ENCODE results near the gene HSPA5.
"Not testable (repeated sequence)": the region's sequence is repeated elsewhere in the genome, so short reads cannot be mapped to it uniquely, and the experiment has no call there.

The HSPA5 gene

GRCh38 chr9:125240649-125240999, 519 bp downstream of the HSPA5 start:
- TF ChIP-seq ZNF384 (IDR thresholded peaks at IDR 0.05) (no peak), L3MBTL2 (conservative IDR thresholded peaks at IDR 0.05) (peak; percentile 75)
- peak; percentile 18 for DNase-seq (ENCODE audit: extremely low spot score)
- ChIA-PET CTCF (interaction anchor here (1.2 kb wide), 1 partner anchor 16 kb away, joined by 4 read pairs; no protein-coding TSS in a partner anchor), POLR2A (interaction anchor here (0.7 to 2.3 kb wide), 20 partner anchors 8 to 391 kb away, joined by 3 to 33 read pairs (median 4); partner anchors contain the start of gene GAPVD1)

GRCh38 chr9:125239631-125240597, 1.2 kb downstream of the HSPA5 start:
- ChIA-PET POLR2A (interaction anchor here (1.7 to 2.3 kb wide), 3 partner anchors 8 to 22 kb away, joined by 7 to 33 read pairs (median 9); partner anchors contain the start of gene GAPVD1), CTCF (no interaction called here)
- TF ChIP-seq CTBP1 (IDR thresholded peaks at IDR 0.05; ENCODE audit: borderline replicate concordance) = no peak
- TF ChIP-seq, protein P1, sequence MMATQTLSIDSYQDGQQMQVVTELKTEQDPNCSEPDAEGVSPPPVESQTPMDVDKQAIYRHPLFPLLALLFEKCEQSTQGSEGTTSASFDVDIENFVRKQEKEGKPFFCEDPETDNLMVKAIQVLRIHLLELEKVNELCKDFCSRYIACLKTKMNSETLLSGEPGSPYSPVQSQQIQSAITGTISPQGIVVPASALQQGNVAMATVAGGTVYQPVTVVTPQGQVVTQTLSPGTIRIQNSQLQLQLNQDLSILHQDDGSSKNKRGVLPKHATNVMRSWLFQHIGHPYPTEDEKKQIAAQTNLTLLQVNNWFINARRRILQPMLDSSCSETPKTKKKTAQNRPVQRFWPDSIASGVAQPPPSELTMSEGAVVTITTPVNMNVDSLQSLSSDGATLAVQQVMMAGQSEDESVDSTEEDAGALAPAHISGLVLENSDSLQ (IDR thresholded peaks at IDR 0.05) = no peak
- no peak for TF ChIP-seq BHLHE40 (IDR thresholded peaks at IDR 0.05; ENCODE audit: borderline replicate concordance)

GRCh38 chr9:125238915-125239446, 2.2 kb downstream of the HSPA5 start:
- TF ChIP-seq ELF4 (IDR thresholded peaks at IDR 0.05) = no peak
- no peak for TF ChIP-seq LEF1 (IDR thresholded peaks at IDR 0.05; ENCODE audit: borderline replicate concordance)
- no peak for TF ChIP-seq BHLHE40 (IDR thresholded peaks at IDR 0.05; ENCODE audit: borderline replicate concordance)
- no peak for TF ChIP-seq FOXK2 (IDR thresholded peaks at IDR 0.05)
- no peak for TF ChIP-seq FOXM1 (IDR thresholded peaks at IDR 0.05; ENCODE audit: borderline replicate concordance)
- TF ChIP-seq, protein P1 (IDR thresholded peaks at IDR 0.05) = no peak
- TF ChIP-seq SP1 (IDR thresholded peaks at IDR 0.05) = no peak
- no peak for TF ChIP-seq NFRKB (IDR thresholded peaks at IDR 0.05)
- no peak for TF ChIP-seq HDGF (IDR thresholded peaks at IDR 0.05; ENCODE audit: borderline replicate concordance)
- no peak for TF ChIP-seq ARNT (IDR thresholded peaks at IDR 0.05)
- ChIA-PET CTCF (no interaction called here), POLR2A (interaction anchor here (0.6 kb wide), 1 partner anchor 38 kb away, joined by 4 read pairs; no protein-coding TSS in a partner anchor)
- DNase-seq (ENCODE audit: extremely low spot score) = no peak

More at GRCh38 chr9:125239631-125240597, 1.2 kb downstream of the HSPA5 start:
- DNase-seq (ENCODE audit: extremely low spot score) = no peak

DNA sequence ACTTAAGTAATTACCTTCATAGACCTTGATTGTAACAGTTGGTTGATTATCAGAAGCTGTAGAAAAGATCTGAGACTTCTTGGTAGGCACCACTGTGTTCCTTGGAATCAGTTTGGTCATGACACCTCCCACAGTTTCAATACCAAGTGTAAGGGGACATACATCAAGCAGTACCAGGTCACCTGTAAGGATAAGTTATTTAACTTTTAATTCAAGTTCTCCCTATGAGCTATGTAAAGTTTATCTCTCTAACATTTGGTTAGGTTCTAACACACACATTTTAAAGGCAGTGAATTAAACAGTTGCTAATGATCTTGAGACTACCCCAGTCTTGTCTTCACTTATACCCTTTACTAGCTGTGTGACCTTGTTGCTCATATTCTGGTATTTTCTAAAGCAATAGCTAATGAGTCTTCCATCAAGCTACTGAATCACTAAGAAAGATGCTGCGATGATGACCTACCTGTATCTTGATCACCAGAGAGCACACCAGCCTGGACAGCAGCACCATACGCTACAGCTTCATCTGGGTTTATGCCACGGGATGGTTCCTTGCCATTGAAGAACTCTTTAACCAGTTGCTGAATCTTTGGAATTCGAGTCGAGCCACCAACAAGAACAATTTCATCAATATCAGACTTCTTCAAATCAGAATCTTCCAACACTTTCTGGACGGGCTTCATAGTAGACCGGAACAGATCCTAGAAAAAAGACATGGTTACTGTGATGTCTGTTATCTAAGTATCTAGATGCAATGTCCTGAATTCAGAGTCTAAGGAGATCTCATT, 2.8 kb downstream of the HSPA5 start:
- no peak for TF ChIP-seq ARNT (IDR thresholded peaks at IDR 0.05)
- TF ChIP-seq SP1 (IDR thresholded peaks at IDR 0.05) = no peak
- TF ChIP-seq FOXA1 (IDR thresholded peaks at IDR 0.05) = no peak
- no peak for TF ChIP-seq FOXM1 (IDR thresholded peaks at IDR 0.05; ENCODE audit: borderline replicate concordance)
- no peak for TF ChIP-seq SUZ12 (IDR thresholded peaks at IDR 0.05)
- TF ChIP-seq ELF4 (IDR thresholded peaks at IDR 0.05) = no peak
- TF ChIP-seq ZNF384 (IDR thresholded peaks at IDR 0.05) = no peak
- TF ChIP-seq TARDBP (IDR thresholded peaks at IDR 0.05) = no peak
- TF ChIP-seq BHLHE40 (IDR thresholded peaks at IDR 0.05; ENCODE audit: borderline replicate concordance) = no peak
- no peak for TF ChIP-seq NFRKB (IDR thresholded peaks at IDR 0.05)
- TF ChIP-seq, protein P1 (IDR thresholded peaks at IDR 0.05) = no peak
- ChIA-PET POLR2A (interaction anchor here (0.6 to 1.1 kb wide), 3 partner anchors 10 to 426 kb away, joined by 3 to 4 read pairs (median 3); no protein-coding TSS in a partner anchor), CTCF (no interaction called here)
- DNase-seq (ENCODE audit: extremely low spot score) = no peak

- POLR2A ChIA-PET; DNase-seq (ENCODE audit: extremely low spot score); CTCF ChIA-PET: not testable (repeated sequence)
Observed at GRCh38 chr9:125236520-125237159, 4.5 kb downstream of the HSPA5 start.

DNA sequence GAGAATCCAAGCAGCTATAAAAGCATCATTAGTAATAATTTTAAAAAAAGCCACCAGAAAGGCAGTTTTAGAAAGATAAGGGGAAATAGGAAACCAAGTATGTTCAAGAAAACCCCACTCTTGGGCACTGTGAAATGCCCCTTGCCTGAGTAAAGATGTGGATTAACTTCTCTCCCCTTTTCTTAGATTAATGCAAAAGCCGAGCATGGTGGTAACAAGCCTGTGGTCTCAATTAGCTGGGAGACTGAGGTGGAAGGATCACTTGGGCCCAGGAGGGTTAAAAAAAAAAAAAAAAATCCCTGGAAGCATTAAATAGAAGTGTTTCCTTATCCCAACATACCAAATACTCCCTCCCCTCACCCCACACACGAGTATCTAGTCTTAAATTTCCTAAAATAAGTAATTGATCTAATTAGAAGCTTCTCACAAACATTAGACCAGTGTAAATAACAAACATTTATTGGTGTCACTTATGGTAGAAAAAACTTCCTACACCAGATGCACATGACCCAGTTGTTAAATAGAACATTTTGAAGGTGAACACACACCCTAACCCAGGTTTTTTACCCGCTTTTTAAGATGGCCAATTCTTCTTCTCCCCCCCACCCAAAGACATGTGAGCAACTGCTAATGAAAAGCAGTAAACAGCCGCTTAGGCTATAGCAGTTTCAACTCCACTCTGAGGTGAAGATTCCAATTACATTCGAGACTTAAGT, 5.2 kb downstream of the HSPA5 start:
- ChIA-PET CTCF (no interaction called here), POLR2A (no interaction called here)
- TF ChIP-seq FOXM1 (IDR thresholded peaks at IDR 0.05; ENCODE audit: borderline replicate concordance) = no peak
- no peak for TF ChIP-seq LEF1 (IDR thresholded peaks at IDR 0.05; ENCODE audit: borderline replicate concordance)
- no peak for TF ChIP-seq BHLHE40 (IDR thresholded peaks at IDR 0.05; ENCODE audit: borderline replicate concordance)
- no peak for DNase-seq (ENCODE audit: extremely low spot score)

- DNase-seq (ENCODE audit: extremely low spot score); CTCF ChIA-PET; POLR2A ChIA-PET: not testable (repeated sequence)
Observed at GRCh38 chr9:125234099-125234498, 7.0 kb downstream of the HSPA5 start.
